ENCODE results near the gene FBXO36.
A peak's percentile ranks its signal among the peaks of the same experiment; 100 is the strongest.

The FBXO36 gene

GRCh38 chr2:229970406-229970805 is 48.1 kb downstream of the FBXO36 start:
- DNase-seq (ENCODE audit: low spot score): no peak

DNA sequence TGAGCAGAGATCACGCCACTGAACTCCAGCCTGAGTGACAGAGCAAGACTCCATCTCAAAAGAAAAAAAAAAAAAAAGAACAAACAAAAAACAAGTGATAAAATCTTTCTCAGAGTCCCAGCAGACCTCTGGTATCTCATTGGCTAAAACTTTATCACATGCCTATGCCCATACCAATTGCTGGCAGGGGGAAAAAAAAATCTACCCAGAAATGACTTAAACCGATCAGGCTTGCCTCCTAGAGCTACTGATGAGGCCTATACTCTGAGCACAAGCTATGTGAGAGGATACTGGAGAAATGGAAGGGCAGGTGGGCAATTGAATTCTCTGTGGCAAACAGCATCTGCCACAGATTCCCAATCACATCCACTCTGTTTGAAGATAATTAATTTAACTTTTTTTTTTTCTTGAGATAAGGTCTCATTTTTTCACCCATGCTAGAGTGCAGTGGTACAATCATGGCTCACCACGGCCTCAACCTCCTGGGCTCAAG is 49.0 kb downstream of the FBXO36 start:
- DNase-seq (ENCODE audit: low spot score): no peak

GRCh38 chr2:229974266-229974665 is 52.0 kb downstream of the FBXO36 start:
- DNase-seq (ENCODE audit: low spot score): peak; percentile 89

- DNase-seq (ENCODE audit: low spot score): peak; percentile 69
These were observed 58.3 kb downstream of the FBXO36 start for GRCh38 chr2:229980431-229981184.

- no peak for DNase-seq (ENCODE audit: low spot score)
These were observed 70.9 kb downstream of the FBXO36 start for GRCh38 chr2:229993236-229993635.

- DNase-seq (ENCODE audit: low spot score): peak; percentile 68
These were observed 74.0 kb downstream of the FBXO36 start for GRCh38 chr2:229996320-229996719.

GRCh38 chr2:229997565-229997964 is 75.3 kb downstream of the FBXO36 start:
- DNase-seq (ENCODE audit: low spot score): no peak

GRCh38 chr2:230000118-230000841 is 78.0 kb downstream of the FBXO36 start:
- no peak for DNase-seq (ENCODE audit: low spot score)

GRCh38 chr2:230007931-230008707 is 85.8 kb downstream of the FBXO36 start:
- DNase-seq (ENCODE audit: low spot score): peak; percentile 76

GRCh38 chr2:230008708-230009066 is 86.4 kb downstream of the FBXO36 start:
- no peak for DNase-seq (ENCODE audit: low spot score)

DNA sequence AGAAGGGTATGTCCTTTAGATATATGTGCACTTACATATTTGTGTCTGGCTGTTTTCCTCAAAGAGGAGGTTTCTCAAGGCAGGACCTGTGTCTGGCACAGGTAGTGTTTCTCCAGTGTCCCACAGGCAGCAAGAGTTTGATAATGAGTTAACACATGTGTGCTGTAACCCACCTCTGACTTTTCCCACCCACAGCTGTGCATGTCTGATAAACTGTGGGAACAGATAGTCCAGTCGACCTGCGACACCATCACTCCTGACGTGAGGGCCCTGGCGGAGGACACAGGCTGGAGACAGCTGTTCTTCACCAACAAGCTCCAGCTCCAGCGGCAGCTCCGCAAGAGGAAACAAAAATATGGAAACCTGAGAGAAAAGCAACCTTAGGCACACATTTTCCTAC is 88.2 kb downstream of the FBXO36 start:
- DNase-seq (ENCODE audit: low spot score): no peak

GRCh38 chr2:230011617-230012016 is 89.3 kb downstream of the FBXO36 start:
- DNase-seq (ENCODE audit: low spot score): peak; percentile 49

- DNase-seq (ENCODE audit: low spot score): no peak
These were observed 90.1 kb downstream of the FBXO36 start for GRCh38 chr2:230012267-230012884.

DNA sequence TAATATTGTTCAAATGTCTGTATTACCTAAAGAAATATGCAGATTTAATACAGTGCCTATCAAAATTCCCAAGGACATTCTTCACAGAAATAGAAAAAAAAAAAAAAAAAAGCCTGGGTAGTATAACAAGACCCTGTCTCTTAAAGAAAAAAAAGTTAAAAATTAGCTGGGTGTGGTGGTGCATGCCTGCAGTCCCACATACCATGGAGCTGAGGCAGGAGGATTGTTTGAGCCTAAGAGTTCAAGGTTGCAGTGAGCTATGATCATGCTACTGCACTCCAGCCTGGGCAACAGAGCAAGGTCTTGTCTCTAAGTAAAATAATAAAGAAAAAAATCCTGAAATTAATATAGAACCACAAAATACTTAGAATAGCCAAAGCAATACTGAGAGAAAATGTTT is 94.5 kb downstream of the FBXO36 start:
- no peak for DNase-seq (ENCODE audit: low spot score)

- DNase-seq (ENCODE audit: low spot score): peak; percentile 25
These were observed 95.8 kb downstream of the FBXO36 start for GRCh38 chr2:230018153-230018552.

DNA sequence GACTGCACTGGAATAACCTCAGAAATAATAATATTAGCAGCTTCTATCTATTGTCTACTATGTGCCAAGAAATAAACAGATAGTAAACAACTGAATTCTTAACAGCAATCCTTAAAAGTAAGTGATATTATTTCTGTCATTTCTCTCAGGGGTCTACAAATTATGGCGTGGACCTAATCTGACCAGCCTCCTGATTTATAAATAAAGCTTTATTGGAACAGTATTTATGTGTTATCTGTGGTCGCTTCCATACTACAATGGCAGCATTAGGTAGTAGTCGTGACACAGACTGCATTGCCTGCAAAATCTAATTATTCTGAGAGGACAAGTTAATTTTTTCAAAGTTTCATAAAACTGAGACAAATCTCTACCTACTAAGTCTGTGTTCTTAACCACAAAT is 97.4 kb downstream of the FBXO36 start:
- no peak for DNase-seq (ENCODE audit: low spot score)

DNA sequence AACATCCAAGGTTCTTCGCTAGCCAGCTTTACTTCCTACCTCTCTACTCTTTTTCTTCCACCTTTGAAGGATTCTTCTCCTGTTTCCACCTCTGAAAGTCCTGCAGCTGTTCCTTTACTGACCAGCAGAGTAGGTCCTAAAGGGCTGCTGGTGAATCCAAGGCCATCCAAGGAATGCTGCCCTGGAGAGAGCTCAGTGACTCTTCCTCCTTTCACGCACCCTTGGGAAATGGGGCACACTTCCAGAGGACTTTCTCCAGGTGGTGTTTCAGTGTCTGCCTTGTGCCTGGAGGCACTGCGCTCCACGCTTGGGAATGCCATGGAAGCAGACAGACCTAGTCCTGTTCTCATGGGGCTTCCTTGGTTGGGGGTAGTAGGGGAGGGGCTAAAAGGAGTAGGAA is 101.0 kb downstream of the FBXO36 start:
- DNase-seq (ENCODE audit: low spot score): no peak

DNA sequence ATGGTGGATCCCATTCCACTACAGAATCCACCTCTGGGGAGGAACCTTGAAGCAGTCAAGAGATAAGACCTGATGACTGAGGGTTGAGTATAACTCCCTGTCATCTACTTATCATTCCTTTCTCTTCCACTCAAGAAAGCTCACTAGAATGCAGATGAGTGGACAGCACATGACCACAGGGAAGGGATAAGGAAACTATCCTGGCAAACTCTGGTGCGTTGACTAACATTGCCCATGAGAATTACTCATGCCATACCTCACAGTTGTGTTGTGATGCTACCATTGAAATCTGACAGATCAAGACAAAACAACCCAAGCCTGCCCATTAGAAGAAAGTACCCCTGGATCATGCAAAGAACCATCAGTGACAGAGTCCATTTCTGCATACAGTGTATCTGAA is 119.9 kb downstream of the FBXO36 start:
- no peak for DNase-seq (ENCODE audit: low spot score)

DNA sequence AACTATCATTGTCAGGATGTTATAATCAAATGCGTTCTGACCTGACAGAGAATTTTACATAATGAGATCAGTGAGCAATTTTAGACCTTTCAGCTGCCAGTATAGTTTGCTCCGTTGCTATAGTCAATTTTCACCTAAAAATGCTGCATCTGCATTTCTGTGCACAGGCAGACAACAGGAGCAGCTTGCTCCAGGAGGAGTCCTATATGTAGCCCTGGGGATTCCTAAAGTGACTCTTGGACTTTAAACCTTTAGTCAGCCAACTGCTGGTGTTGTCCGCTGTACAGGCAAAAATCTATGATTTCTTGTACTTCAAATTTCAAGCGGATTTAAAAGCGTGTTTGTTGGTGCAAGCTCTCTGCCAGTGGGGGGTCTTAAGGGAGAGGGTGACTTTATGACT is 120.7 kb downstream of the FBXO36 start:
- DNase-seq (ENCODE audit: low spot score): no peak

GRCh38 chr2:230043461-230043860 is 121.2 kb downstream of the FBXO36 start:
- DNase-seq (ENCODE audit: low spot score): no peak

DNA sequence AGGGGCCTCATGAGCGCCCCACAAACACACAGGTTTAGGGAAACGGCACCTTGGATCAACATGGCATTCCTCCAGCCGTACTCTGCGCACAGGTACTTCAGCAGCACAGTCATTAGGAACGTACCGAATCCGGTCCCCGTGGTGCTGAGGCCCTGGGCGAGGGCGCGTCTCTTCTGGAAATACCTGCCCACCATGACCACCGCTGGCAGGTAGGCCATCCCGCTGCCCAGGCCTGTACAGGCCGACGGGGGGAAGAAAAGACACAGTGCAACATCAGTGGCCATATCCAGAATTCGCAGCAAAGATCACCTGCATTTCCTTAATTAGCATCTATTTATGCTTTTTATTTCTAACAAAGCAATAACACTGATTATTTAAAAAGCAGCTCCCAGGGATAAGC is 124.2 kb downstream of the FBXO36 start:
- no peak for DNase-seq (ENCODE audit: low spot score)

- no peak for DNase-seq (ENCODE audit: low spot score)
These were observed 125.8 kb downstream of the FBXO36 start for GRCh38 chr2:230048010-230048671.

Measured in GM03348 (cell line).